HUES48 (cell line): Measurements from ENCODE around the gene LRTM2.

ENCODE experiments used
- H3K27ac ChIP-seq: one replicate; pipeline ENCODE4 v1.7.0; 2013; ENCODE audit warnings: low read depth, low read length, inconsistent platforms
- H3K27me3 ChIP-seq: 2 replicates; pipeline ENCODE4 v1.6.1; 2013; ENCODE audit warnings: mild to moderate bottlenecking, low read length; ENCODE audit not compliant: control insufficient read depth, insufficient read depth
- H3K36me3 ChIP-seq: 2 replicates; pipeline ENCODE4 v1.6.1; 2013; ENCODE audit warnings: low read length; ENCODE audit not compliant: control insufficient read depth, insufficient read depth
- H3K4me1 ChIP-seq: 2 replicates; pipeline ENCODE4 v1.6.1; 2013; ENCODE audit warnings: mild to moderate bottlenecking, low read length; ENCODE audit not compliant: control insufficient read depth, insufficient read depth
- H3K4me3 ChIP-seq: 2 replicates; pipeline ENCODE4 v1.5.1; 2013; ENCODE audit warnings: mild to moderate bottlenecking, low read depth, low read length
- H3K9ac ChIP-seq: 2 replicates; pipeline ENCODE4 v1.6.1; 2013; ENCODE audit warnings: mild to moderate bottlenecking, low read depth, low read length, moderate library complexity
- H3K9me3 ChIP-seq: 2 replicates; pipeline ENCODE4 v1.6.1; 2013; ENCODE audit warnings: low read length; ENCODE audit not compliant: control insufficient read depth, insufficient read depth

Gene LRTM2

GRCh38 chr12:1881301-1881700, 60.9 kb downstream of the LRTM2 start:
- Histone ChIP-seq H3K4me3 (no peak overlapping the region), H3K36me3 (no peaks in the 10 kb centered on the region), H3K9me3 (no peaks in the 10 kb centered on the region), H3K27me3 (no peaks in the 10 kb centered on the region), H3K4me1 (no peaks in the 10 kb centered on the region), H3K9ac (no peak overlapping the region), H3K27ac (no peak overlapping the region)

GRCh38 chr12:1881936-1882335, 61.6 kb downstream of the LRTM2 start:
- Histone ChIP-seq H3K36me3 (no peaks in the 10 kb centered on the region), H3K4me3 (no peak overlapping the region), H3K4me1 (no peaks in the 10 kb centered on the region), H3K27ac (no peak overlapping the region), H3K27me3 (no peaks in the 10 kb centered on the region), H3K9ac (no peak overlapping the region), H3K9me3 (no peaks in the 10 kb centered on the region)

- no peaks in the 10 kb centered on the region for H3K27me3 ChIP-seq
- H3K36me3 ChIP-seq: no peaks in the 10 kb centered on the region
- H3K27ac ChIP-seq: no peak overlapping the region
- no peaks in the 10 kb centered on the region for H3K9me3 ChIP-seq
- H3K4me3 ChIP-seq: no peak overlapping the region
- H3K9ac ChIP-seq: no peak overlapping the region
- no peaks in the 10 kb centered on the region for H3K4me1 ChIP-seq
Observed at GRCh38 chr12:1882405-1882804, 62.0 kb downstream of the LRTM2 start.

- no peak overlapping the region for H3K4me3 ChIP-seq
- H3K27me3 ChIP-seq: no peaks in the 10 kb centered on the region
- H3K36me3 ChIP-seq: no peaks in the 10 kb centered on the region
- H3K27ac ChIP-seq: no peak overlapping the region
- H3K9ac ChIP-seq: no peak overlapping the region
- H3K4me1 ChIP-seq: no peaks in the 10 kb centered on the region
- no peaks in the 10 kb centered on the region for H3K9me3 ChIP-seq
Observed at GRCh38 chr12:1882850-1883470, 62.6 kb downstream of the LRTM2 start.

- Histone ChIP-seq H3K4me1 (no peaks in the 10 kb centered on the region), H3K36me3 (no peaks in the 10 kb centered on the region), H3K27me3 (no peaks in the 10 kb centered on the region), H3K27ac (no peak overlapping the region), H3K9me3 (no peaks in the 10 kb centered on the region), H3K9ac (no peak overlapping the region), H3K4me3 (no peak overlapping the region)
Observed at GRCh38 chr12:1883513-1883912, 63.1 kb downstream of the LRTM2 start.

- Histone ChIP-seq H3K27ac (no peak overlapping the region), H3K4me1 (no peaks in the 10 kb centered on the region), H3K27me3 (no peaks in the 10 kb centered on the region), H3K9me3 (no peaks in the 10 kb centered on the region), H3K36me3 (no peaks in the 10 kb centered on the region), H3K4me3 (no peak overlapping the region), H3K9ac (no peak overlapping the region)
Observed at GRCh38 chr12:1884651-1885050, 64.3 kb downstream of the LRTM2 start.

GRCh38 chr12:1885082-1885596, 64.8 kb downstream of the LRTM2 start:
- H3K4me1 ChIP-seq: no peaks in the 10 kb centered on the region
- H3K4me3 ChIP-seq: no peak overlapping the region
- H3K27me3 ChIP-seq: no peaks in the 10 kb centered on the region
- H3K27ac ChIP-seq: no peak overlapping the region
- H3K36me3 ChIP-seq: no peaks in the 10 kb centered on the region
- no peaks in the 10 kb centered on the region for H3K9me3 ChIP-seq
- H3K9ac ChIP-seq: no peak overlapping the region

GRCh38 chr12:1885599-1886245, 65.4 kb downstream of the LRTM2 start:
- Histone ChIP-seq H3K9me3 (no peaks in the 10 kb centered on the region), H3K36me3 (no peaks in the 10 kb centered on the region), H3K27me3 (no peaks in the 10 kb centered on the region), H3K4me1 (no peaks in the 10 kb centered on the region), H3K27ac (no peak overlapping the region), H3K4me3 (no peak overlapping the region), H3K9ac (no peak overlapping the region)
